Stimulated activated CD4-positive, alpha-beta T cell treated with anti-CD3 and anti-CD28 coated beads, Interleukin-1b, Interleukin-23, amount 100 ng/mL, for 24 hours (primary cell): ENCODE data around the gene VDAC1.
"Not testable (repeated sequence)": the region's sequence is repeated elsewhere in the genome, so short reads cannot be mapped to it uniquely, and the experiment has no call there.

Experiments used
- DNase-seq, 4 experiments: peaks; one replicate each; pipeline ENCODE4 v3.0.0-alpha.2; 2020; ENCODE audit warnings: low read depth in 4 of 4, low spot score in 1 of 4

Gene VDAC1

GRCh38 chr5:133968204-133968980 is 36.4 kb downstream of the VDAC1 start, which contains the start of gene C5orf15:
Gene C5orf15 (minus strand): TSS chr5:133968625. CDS start chr5:133968584, 41 bp downstream.
- DNase-seq = peak; percentile 76 to 90 (median 84)

DNA sequence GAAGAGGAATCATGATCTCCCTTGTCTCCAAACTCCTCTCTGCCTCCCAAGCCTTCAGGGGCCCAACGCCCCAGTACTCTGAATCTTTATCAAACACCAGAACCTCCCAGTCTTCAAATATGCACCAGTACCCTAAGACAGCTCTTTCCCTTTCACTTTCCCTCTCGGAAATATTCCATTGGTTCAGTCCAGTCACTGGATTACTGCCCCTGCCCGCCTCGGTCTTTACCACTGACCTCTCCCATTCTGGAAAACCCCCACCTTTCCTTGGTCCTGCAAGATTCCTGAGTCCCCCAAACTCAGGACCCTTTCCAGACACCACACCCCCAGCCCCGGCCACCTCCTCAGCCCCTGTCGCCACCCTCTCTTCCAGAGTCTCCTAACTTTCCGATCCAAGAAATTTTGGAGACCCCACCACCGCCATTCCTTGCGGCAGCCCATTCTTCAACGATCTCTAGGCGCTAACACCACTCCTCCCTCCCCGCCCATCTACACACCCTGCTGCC is 37.0 kb downstream of the VDAC1 start:
- no peak for DNase-seq

DNA sequence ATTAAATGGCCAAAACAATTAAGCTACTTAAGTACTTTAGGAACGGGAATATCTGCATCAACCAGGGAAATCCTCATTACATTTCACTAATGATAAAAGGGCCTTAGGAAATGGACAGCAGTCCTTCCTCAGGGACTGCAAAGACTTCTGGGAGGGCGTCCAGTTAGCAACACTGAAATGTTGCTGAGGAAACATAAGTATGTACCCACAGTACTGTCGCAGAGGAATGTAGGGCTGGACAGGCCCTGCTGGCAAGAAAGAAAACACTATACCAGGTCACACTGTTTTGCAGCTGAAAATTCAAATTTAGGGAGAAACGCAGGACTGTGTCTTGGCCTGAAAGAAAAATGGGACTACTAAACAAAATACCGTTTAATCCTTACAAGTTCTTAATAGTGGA is 37.7 kb downstream of the VDAC1 start:
- DNase-seq = no peak

DNA sequence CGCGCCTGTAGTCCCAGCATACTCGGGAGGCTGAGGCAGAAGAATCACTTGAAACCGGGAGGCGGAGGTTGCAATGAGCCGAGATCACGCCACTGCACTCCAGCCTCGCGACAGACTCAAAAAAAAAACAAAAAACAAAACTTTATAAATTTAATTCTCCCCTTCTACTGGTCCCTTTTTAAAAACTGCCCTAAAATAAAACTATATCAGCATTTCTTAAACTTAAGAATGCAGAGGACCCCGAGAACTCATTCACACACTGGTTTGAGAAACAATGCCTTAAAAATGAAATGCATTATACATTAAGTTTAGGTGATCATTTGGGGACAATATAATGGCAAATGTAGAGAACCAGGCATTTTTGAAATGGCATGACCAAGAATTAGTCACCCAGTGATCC is 38.7 kb downstream of the VDAC1 start:
- DNase-seq = no peak

DNA sequence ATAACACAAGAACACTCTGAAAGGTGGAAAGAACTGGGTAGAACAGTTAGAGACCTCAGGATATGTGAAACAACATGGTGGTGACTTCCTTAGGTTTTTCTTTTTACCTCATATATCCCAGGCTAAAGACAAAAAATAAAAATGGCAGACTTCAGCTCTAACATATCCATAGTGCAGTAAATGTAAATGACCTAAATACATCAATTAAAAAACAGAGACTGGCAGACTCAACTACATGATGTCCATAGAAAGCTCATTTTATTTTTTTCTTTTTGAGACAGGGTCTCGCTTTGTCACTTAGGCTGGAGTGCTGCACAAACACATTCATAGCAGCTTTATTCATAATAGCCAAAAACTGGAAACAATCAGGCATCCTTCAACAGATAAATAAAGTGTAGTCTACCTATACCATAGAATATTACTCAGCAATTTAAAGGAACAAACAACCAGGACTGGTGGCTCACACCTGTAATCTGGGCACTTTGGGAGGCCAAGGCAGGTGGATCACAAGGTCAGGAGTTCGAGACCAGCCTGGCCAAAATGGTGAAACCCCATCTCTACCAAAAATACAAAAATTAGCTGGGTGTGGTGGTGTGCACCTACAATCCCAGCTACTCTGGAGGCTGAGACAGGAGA is 41.2 kb downstream of the VDAC1 start:
- DNase-seq = no peak

DNA sequence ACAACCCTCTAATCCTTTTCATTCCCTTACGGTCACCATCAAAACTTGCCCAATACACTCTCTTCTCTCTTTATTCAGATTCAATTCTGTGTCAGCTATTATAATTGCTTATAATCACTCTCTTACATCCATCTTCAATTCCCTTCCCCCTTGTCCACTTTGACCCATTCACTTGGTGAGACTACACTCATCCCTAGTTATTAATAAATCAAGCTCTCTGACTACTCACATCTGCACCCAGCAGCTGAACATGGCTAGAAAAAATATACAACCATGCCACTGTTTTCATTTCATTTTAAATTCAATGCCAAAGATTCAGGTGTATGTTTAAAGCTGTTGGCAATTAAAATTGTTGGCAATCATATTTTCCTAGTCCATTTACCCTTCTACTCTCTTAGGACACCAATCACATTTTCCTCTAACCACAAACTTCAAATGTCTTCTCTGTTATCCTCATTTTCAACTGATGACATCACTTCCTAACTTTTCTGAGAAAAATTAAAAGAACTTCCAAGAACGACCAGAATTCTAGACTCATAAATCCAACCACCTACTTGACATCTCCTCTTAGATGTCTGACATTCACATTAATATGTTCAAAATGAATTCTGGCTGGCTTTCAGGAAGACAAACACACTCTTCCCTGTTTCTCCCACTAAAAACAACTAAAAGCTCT is 41.8 kb downstream of the VDAC1 start:
- no peak for DNase-seq

GRCh38 chr5:133962131-133962530 is 42.6 kb downstream of the VDAC1 start:
- no peak for DNase-seq

DNA sequence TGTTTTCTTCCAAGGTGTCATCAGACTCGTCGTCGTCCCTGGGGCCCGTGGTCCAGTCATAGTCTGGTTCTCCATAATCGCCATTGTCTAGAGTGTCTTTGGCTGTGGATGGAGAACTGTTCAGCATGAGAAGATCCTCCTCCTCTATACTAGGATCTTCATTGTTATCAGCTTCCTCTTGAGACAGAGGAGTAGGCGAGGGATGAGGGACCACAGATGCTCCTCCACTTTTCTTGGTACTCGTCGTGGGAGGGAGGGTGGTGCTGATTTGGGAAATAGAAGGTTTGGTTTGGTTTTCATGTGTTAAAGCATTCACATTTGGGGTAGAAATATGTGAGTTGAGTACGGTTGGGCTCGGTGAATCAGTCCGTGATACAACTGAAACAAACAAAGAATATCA is 45.1 kb downstream of the VDAC1 start:
- DNase-seq = no peak

- no peak for DNase-seq
These were observed 47.2 kb downstream of the VDAC1 start for GRCh38 chr5:133957591-133957990.

GRCh38 chr5:133957080-133957479 is 47.7 kb downstream of the VDAC1 start:
- no peak for DNase-seq

- not testable (repeated sequence) for DNase-seq
These were observed 48.6 kb downstream of the VDAC1 start for GRCh38 chr5:133956196-133956595.

DNA sequence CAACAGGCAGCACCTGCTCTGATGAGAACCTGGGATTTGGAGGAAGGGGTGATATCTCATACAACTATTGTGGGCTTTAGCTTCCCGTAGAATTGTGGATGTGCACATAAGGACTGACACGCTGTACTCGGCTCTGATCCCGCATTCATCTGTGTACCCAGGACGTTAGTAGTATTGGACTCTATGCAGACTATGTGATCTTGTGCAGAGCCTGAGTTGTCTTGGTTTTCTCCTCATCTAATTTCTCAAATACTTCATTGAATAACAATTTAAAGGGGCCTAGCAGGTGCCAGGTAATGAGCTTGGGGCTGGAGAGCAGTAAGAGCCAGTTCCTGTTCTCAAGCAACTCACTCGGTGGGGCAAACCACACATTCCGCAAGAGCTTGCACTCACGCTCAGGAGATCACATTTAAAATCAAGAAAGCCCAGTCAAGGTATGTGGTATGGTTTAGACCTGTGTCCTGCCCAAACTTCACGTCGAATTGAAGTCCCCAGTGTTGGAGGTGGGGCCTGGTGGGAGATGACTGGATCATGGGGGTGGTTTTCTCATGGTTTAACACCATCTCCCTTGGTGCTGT is 51.1 kb downstream of the VDAC1 start:
- no peak for DNase-seq

DNA sequence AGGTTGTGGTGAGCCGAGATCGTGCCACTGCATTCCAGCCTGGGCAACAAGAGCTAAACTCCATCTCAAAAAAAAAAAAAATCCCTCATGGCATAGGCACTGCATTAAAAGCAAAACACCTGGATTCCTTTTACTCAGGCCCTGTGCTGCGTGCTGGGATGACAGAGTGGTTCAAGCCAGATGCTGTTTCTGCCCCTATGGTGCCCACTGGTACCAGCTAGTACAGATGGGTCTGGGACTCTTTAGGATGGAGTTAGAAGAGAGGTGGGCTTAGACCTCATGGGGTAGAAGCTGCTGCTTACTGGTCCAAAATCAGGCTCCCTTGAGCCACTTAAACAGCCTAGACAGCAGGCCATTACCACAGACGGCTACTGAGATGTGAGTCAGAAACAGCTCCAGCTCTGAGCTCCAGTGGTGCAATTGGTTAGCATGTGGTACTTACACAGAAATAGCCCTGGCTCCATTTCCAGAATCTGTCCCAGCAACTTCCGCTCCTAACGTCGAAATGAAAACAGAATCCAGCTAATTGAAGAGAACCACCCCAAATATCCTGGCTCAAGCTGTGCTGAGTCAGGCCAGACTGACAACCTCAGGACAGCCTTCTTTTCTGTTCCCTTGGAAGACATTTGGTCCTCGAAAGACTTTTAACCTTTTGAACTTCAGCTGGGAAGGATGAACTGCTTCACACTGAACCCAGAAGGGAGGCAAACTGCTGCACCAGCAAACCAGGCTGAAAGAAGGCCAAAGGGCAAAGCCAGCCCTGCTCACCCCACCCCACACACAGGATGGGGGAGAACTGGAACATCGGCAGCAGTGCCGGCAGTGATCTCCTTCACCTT is 51.8 kb downstream of the VDAC1 start:
- no peak for DNase-seq

- no peak for DNase-seq
These were observed 53.8 kb downstream of the VDAC1 start for GRCh38 chr5:133950821-133951612.

GRCh38 chr5:133948721-133949120 is 56.1 kb downstream of the VDAC1 start:
- no peak for DNase-seq

- DNase-seq = no peak
These were observed 57.3 kb downstream of the VDAC1 start for GRCh38 chr5:133947431-133947841.

DNA sequence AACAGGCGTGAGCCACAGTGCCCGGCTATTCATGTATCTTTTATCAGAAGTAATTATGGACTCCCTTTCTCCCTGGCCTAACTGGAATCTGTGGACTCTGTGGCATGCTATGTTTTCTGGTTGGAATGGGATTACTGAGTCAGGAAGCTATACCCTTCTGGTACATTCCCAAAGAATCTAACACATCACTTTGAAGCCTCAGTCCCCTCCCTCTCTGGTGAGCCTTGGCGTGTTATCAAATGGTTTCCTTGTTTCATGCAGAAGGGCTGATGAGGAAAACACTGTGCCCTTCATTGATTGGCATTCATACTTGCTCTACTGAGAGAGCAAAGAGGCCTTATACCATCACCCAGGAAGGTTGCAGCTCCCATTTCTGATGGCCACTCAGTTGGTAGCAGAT is 59.2 kb downstream of the VDAC1 start:
- no peak for DNase-seq

- peak in 2 of 4 experiments; percentile 35 to 44 for DNase-seq
These were observed 60.3 kb downstream of the VDAC1 start for GRCh38 chr5:133944263-133945185.

DNA sequence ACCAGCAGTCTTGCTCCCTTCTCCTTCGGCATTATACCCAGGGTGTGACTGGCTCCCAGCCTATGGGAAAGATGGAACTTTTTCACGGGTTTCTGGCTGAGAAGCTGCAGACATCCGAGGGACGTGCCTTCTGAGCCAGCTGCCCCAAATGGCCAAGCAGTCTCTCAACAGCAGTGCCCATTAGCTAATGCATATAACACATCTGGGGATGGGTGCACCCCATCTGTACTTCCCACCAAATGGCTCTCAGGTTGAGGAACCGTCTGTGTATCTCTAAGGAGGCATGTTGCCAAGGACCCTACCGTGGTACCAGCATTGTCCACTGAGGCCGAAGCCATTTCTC is 61.3 kb downstream of the VDAC1 start:
- no peak for DNase-seq
